DOHH2 (cell line): Measurements from ENCODE around the gene SPIN2B.

Experiments
- CTCF ChIP-seq: fragments of 200-600 bp; sonication (generic); IDR thresholded peaks from one replicate; pipeline ENCODE4 v1.5.1; 2014; ENCODE audit warnings: antibody characterized with exemption, mild to moderate bottlenecking, low read depth, low read length; ENCODE audit not compliant: poor library complexity, severe bottlenecking
- EZH2phosphoT487 ChIP-seq: fragments of 200-600 bp; sonication (generic); IDR thresholded peaks from 2 replicates; pipeline ENCODE4 v1.6.1; 2017; ENCODE audit warnings: borderline replicate concordance, mild to moderate bottlenecking, antibody characterized with exemption, low read length, moderate library complexity, mixed read lengths

GRCh38 chrX:57155171-57155570 lies 33.8 kb upstream of the SPIN2B start:
- TF ChIP-seq CTCF: no peak
- no peak for TF ChIP-seq EZH2phosphoT487
